Measurements from ENCODE around the gene COL11A1. TPM values are rescaled to one million over a fixed set of nuclear protein-coding genes. Genes with fewer than 3 reads are reported as not detected.
"Not testable (repeated sequence)": the region's sequence is repeated elsewhere in the genome, so short reads cannot be mapped to it uniquely, and the experiment has no call there.

The COL11A1 gene
- total and polyA plus RNA-seq, 2 of the 13 experiments (the other 11 are each of a cell fraction or from before 2014, with no cell fraction given) = not detected

GRCh38 chr1:102933362-102933761 is 175.0 kb downstream of the COL11A1 start:
- H3K4me1 ChIP-seq (ENCODE audit: insufficient read depth, low read length); H3K9ac ChIP-seq (ENCODE audit: insufficient read depth, low read depth, low read length); H3K27ac ChIP-seq (ENCODE audit: extremely low read length, insufficient read depth, low read length); ATAC-seq; H3K79me2 ChIP-seq (ENCODE audit: insufficient read depth, low read length); BruUV-seq (replicated peaks); POLR2A ChIA-PET; H2AFZ ChIP-seq (ENCODE audit: low read length); DNase-seq (ENCODE audit: low spot score); intact Hi-C loops (cut with micrococcal nuclease; ENCODE audit: unreplicated experiment); CTCF ChIA-PET (ENCODE audit: low intra/inter-chr PET ratio, low total read pairs); FAIRE-seq; in situ Hi-C loops (cut with HindIII; ENCODE audit: extremely low pct_ligation_motif_present, low pct_unique_long_range_greater_than_20kb); H3K36me3 ChIP-seq (replicated peaks in 1 of 2; ENCODE audit: control insufficient read depth in 1 of 2, insufficient read depth in 2 of 2, low read length in 2 of 2); H3K27me3 ChIP-seq (ENCODE audit: control insufficient read depth in 1 of 2, insufficient read depth in 2 of 2, low read length in 2 of 2); H3K4me3 ChIP-seq (replicated peaks in 1 of 3; ENCODE audit: insufficient read depth in 1 of 3, low read depth in 2 of 3, low read length in 3 of 3); H4K20me1 ChIP-seq (ENCODE audit: insufficient read depth, low read length); H3K4me2 ChIP-seq (ENCODE audit: low read depth, low read length); H3K9me3 ChIP-seq (ENCODE audit: low read length): not testable (repeated sequence)
- 0% methylated on average over 1 of the region's 9 CpGs for WGBS (ENCODE audit: low lambda C conversion rate)

- no peaks in the 10 kb centered on the region for H3K36me3 ChIP-seq (replicated peaks in 1 of 2; ENCODE audit: control insufficient read depth in 1 of 2, insufficient read depth in 2 of 2, low read length in 2 of 2)
- ChIA-PET CTCF (ENCODE audit: low intra/inter-chr PET ratio, low total read pairs) (no interaction called here), POLR2A (no interaction called here)
- WGBS (ENCODE audit: low lambda C conversion rate) = 0% methylated on average over 1 of the region's 1 CpG
- H3K9ac ChIP-seq (ENCODE audit: insufficient read depth, low read depth, low read length) = no peak overlapping the region
- intact Hi-C loops (cut with micrococcal nuclease; ENCODE audit: unreplicated experiment) (no loop called here), in situ Hi-C loops (cut with HindIII; ENCODE audit: extremely low pct_ligation_motif_present, low pct_unique_long_range_greater_than_20kb) (no loop called here)
- H3K27ac ChIP-seq (ENCODE audit: extremely low read length, insufficient read depth, low read length) = no peak overlapping the region
- H3K4me2 ChIP-seq (ENCODE audit: low read depth, low read length) = no peak overlapping the region
- DNase-seq (ENCODE audit: low spot score) (no peak), FAIRE-seq (no peak), ATAC-seq (no peak)
- no peaks in the 10 kb centered on the region for H3K79me2 ChIP-seq (ENCODE audit: insufficient read depth, low read length)
- H3K4me1 ChIP-seq (ENCODE audit: insufficient read depth, low read length) = no peaks in the 10 kb centered on the region
- H3K4me3 ChIP-seq (replicated peaks in 1 of 3; ENCODE audit: insufficient read depth in 1 of 3, low read depth in 2 of 3, low read length in 3 of 3) = no peak overlapping the region
- no TSS peak for BruUV-seq (replicated peaks)
- no peak for TF ChIP-seq ZC3H13 (CRISPR knock-in tag; IDR thresholded peaks at IDR 0.05)
- TF ChIP-seq FOSL1 (CRISPR knock-in tag; IDR thresholded peaks at IDR 0.05; ENCODE audit: borderline replicate concordance) = no peak
- no peak for TF ChIP-seq YEATS4 (CRISPR knock-in tag; IDR thresholded peaks at IDR 0.05; ENCODE audit: borderline replicate concordance)
- TF ChIP-seq NR3C1 (CRISPR knock-in tag; IDR thresholded peaks at IDR 0.05) = no peak
- no peak for TF ChIP-seq HNF1B (CRISPR knock-in tag; IDR thresholded peaks at IDR 0.05)
- TF ChIP-seq POLR2AphosphoS2 (IDR thresholded peaks at IDR 0.05; ENCODE audit: low read depth, low read length) = no peak
- H3K27me3 ChIP-seq (ENCODE audit: control insufficient read depth in 1 of 2, insufficient read depth in 2 of 2, low read length in 2 of 2) = no peaks in the 10 kb centered on the region
- H2AFZ ChIP-seq (ENCODE audit: low read length) = no peak overlapping the region
- no peaks in the 10 kb centered on the region for H4K20me1 ChIP-seq (ENCODE audit: insufficient read depth, low read length)
- no peaks in the 10 kb centered on the region for H3K9me3 ChIP-seq (ENCODE audit: low read length)
Measured at GRCh38 chr1:102919659-102920058, 188.7 kb downstream of the COL11A1 start.
